ENCODE data around the gene GOLGB1. TPM values are rescaled to one million over a fixed set of nuclear protein-coding genes. Genes with fewer than 3 reads are reported as not detected.

GOLGB1 gene
- total RNA-seq, 1 experiment from 2014 or later = 31.4 TPM

DNA sequence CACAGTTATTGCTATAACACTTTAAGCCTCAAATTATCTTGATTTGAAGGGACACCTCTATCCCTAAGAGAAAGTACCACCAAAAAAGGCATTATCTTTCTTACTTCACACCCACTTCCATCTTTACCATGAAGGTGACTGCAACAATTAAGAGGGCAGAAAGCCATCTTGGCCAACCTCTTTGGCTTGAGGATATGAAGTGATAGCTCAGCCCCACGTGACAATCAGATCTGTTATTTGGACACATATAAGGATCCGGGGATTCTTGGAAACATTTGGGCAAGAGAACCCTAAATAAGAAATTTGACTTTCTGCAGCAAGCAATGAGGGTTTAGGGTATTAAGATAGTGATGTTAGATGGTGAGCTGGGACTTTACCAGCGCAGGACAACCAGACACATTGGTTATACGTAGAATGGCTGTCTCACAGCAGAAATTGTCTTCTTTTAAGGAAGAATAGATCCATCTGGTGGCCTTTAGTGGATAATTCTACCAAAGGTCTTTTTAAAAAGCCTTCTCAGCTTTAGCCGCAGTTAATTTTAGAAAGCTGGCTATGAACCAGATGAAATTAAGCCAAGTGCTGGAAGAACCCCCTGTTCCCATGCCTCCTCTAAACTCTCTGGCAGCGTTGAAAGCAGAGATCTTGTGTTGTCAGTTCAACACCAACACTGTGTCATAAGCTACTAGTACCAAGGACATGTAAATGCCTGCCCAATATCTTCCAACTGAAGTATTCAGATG lies 101.2 kb downstream of the GOLGB1 start:
- no peak overlapping the region for H3K56ac ChIP-seq (ENCODE audit: insufficient read length, low read depth, low read length)
- TF ChIP-seq, protein P1, sequence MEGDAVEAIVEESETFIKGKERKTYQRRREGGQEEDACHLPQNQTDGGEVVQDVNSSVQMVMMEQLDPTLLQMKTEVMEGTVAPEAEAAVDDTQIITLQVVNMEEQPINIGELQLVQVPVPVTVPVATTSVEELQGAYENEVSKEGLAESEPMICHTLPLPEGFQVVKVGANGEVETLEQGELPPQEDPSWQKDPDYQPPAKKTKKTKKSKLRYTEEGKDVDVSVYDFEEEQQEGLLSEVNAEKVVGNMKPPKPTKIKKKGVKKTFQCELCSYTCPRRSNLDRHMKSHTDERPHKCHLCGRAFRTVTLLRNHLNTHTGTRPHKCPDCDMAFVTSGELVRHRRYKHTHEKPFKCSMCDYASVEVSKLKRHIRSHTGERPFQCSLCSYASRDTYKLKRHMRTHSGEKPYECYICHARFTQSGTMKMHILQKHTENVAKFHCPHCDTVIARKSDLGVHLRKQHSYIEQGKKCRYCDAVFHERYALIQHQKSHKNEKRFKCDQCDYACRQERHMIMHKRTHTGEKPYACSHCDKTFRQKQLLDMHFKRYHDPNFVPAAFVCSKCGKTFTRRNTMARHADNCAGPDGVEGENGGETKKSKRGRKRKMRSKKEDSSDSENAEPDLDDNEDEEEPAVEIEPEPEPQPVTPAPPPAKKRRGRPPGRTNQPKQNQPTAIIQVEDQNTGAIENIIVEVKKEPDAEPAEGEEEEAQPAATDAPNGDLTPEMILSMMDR (conservative IDR thresholded peaks at IDR 0.05) = peak; percentile 14; the same call in 1 of the 3 replicates
- no peak overlapping the region for H2BK120ac ChIP-seq (ENCODE audit: low read depth, low read length, poor library complexity, severe bottlenecking)

More for the DNA sequence above, 101.2 kb downstream of the GOLGB1 start:
- Mint-ChIP-seq H3K9me3 (peaks cover 3 to 10% of the 10 kb centered on the region in 2 experiments; a peak in 3 of 5 replicates), H3K27me3 (ENCODE audit: low read depth) (no peaks in the 10 kb centered on the region), H3K4me1 (peaks cover 12 to 14% of the 10 kb centered on the region in 2 experiments), H3K27ac (no peak overlapping the region), H3K36me3 (ENCODE audit: insufficient read depth in 1 of 3, low read depth in 3 of 3) (no peaks in the 10 kb centered on the region), H3K4me3 (no peak overlapping the region)
- Histone ChIP-seq H2BK15ac (ENCODE audit: low read depth, low read length) (no peak overlapping the region), H3K9me3 (ENCODE audit: control insufficient read depth, low read depth, low read length) (no peaks in the 10 kb centered on the region), H3K23me2 (ENCODE audit: insufficient read length, low read depth, low read length, poor library complexity, severe bottlenecking) (no peaks in the 10 kb centered on the region), H3K23ac (ENCODE audit: insufficient read length, low read depth, low read length) (no peak overlapping the region), H3K27ac (ENCODE audit: insufficient read length, low read depth, low read length) (no peak overlapping the region), H3K4me1 (ENCODE audit: insufficient read depth, low read length) (peaks cover 6% of the 10 kb centered on the region; the same call in 1 of the 2 replicates), H2BK20ac (ENCODE audit: low read depth, low read length, poor library complexity, severe bottlenecking) (no peak overlapping the region), H2AK5ac (ENCODE audit: insufficient read length, low read length) (no peak overlapping the region), H3K27me3 (ENCODE audit: insufficient read depth, low read length) (no peaks in the 10 kb centered on the region), H3K4me2 (ENCODE audit: insufficient read depth, insufficient read length, low read length) (no peak overlapping the region), H3K79me1 (ENCODE audit: insufficient read depth, low read depth, low read length, poor library complexity, severe bottlenecking) (no peaks in the 10 kb centered on the region), H3K18ac (ENCODE audit: insufficient read length, low read depth, low read length) (no peak overlapping the region), H3K9ac (ENCODE audit: extremely low read depth, insufficient read length, low read length) (no peak overlapping the region), H3T11ph (ENCODE audit: low read length) (no peak overlapping the region), H3K14ac (ENCODE audit: insufficient read depth, low read length) (no peak overlapping the region), H2BK5ac (ENCODE audit: insufficient read length, low read length) (no peak overlapping the region), H4K91ac (ENCODE audit: insufficient read length, low read depth, low read length) (no peak overlapping the region), H3K4ac (ENCODE audit: low read depth, low read length) (no peak overlapping the region), H4K5ac (ENCODE audit: insufficient read length, low read depth, low read length) (no peak overlapping the region), H2AFZ (ENCODE audit: low read length) (no peak overlapping the region), H4K8ac (replicated peaks; ENCODE audit: insufficient read length, low read depth, low read length) (no peak overlapping the region), H4K20me1 (ENCODE audit: control insufficient read depth, insufficient read depth, insufficient read length) (no peaks in the 10 kb centered on the region), H3K79me2 (ENCODE audit: insufficient read depth, low read length) (no peaks in the 10 kb centered on the region), H2BK12ac (ENCODE audit: insufficient read length, low read depth, low read length) (no peak overlapping the region)
- no peak for DNase-seq
- no CpG with 5 or more reads among the region's 6 CpGs for WGBS (ENCODE audit: extremely low coverage, insufficient read length, low lambda C conversion rate)
